ENCODE data around the gene EMX2.
"Not testable (repeated sequence)": the region's sequence is repeated elsewhere in the genome, so short reads cannot be mapped to it uniquely, and the experiment has no call there.

Gene EMX2

DNA sequence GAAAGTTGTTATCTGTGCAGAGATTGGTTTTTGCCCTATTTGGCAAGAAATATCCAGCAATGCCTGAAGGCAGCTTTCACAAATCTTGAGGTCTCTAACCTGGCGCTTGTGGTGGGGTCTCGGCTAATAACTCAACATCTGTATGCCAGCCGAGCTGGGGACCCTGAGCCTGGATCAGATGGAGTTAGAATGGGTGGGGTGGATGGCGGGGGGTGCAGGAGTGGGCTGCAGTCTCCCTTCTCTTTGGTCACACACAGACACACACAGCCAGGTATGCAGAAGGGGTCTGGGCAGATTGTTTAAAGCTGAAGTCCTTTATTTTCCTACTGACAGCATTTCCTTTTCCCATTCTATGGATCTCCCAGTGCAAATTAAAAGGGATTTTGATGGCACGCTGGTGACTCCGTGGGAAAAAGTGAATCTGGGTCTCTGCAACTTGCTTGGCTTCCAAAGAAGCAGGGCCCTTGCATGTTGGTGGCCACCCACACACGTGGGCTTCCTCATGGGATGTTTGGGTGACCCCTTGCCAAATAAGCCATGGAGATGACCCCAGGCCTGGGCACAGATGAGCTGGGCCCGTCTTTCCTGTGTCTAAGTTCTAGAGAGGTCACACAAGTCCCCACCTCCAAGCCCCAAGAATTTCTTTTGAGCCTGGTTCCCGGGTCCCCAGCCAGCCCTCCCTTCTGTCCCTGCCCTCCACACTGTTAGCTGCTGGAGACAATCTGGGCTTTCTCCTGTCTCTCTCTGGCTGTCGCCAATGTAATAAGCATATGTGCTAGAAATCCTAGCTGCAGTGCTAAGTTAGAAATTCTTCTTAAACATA is 39.9 kb upstream of the EMX2 start:
- no peak overlapping the region for H3K27ac ChIP-seq
- TF ChIP-seq, protein P1, sequence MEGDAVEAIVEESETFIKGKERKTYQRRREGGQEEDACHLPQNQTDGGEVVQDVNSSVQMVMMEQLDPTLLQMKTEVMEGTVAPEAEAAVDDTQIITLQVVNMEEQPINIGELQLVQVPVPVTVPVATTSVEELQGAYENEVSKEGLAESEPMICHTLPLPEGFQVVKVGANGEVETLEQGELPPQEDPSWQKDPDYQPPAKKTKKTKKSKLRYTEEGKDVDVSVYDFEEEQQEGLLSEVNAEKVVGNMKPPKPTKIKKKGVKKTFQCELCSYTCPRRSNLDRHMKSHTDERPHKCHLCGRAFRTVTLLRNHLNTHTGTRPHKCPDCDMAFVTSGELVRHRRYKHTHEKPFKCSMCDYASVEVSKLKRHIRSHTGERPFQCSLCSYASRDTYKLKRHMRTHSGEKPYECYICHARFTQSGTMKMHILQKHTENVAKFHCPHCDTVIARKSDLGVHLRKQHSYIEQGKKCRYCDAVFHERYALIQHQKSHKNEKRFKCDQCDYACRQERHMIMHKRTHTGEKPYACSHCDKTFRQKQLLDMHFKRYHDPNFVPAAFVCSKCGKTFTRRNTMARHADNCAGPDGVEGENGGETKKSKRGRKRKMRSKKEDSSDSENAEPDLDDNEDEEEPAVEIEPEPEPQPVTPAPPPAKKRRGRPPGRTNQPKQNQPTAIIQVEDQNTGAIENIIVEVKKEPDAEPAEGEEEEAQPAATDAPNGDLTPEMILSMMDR (conservative IDR thresholded peaks at IDR 0.05), result no peak

DNA sequence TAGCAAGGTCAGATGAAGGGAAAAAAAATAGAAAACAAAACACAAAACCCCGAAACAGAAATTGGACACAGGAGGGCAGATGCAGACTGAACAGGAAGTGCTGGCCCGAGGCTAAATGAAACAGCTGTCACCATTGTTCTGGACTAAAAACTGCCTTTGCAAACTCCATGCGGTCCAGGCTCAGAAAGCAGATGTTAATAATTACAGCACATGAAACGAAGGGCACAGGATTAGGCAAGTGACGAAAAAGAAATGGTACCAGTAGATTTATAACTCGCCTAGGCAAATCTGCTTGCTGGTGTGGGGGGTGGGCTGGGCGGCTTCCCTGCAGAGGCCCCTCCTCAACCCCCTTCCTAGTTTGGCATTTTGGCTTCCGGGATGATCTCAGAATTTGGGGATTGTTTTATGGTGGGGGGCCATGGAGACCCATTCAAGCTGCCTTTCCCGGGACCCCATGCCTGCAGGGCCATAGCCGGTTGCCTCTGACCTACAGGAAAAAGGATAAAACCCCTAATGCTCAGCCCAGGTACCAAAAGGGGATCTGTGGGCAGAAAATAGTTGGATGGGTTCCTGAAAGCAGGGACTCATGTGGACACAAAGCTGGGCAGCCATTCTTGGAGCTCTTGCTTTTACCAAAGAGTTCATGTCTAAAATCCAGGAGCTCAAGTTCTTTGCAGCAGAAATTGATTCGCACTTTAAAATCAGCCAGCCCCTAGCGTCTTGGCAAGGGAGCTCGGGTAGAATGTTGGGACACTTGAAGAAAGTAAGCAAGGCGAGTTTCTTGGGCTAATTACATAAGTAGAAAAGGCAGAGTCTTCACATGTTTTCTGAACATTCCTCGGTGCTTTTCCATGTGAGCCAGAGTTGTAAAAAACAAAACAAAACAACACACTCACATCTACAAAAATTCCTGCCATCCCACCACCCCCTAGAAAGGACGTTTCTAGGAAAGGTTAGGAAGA is 39.0 kb upstream of the EMX2 start:
- TF ChIP-seq, protein P1 (conservative IDR thresholded peaks at IDR 0.05), result no peak
- H3K27ac ChIP-seq, result no peak overlapping the region

DNA sequence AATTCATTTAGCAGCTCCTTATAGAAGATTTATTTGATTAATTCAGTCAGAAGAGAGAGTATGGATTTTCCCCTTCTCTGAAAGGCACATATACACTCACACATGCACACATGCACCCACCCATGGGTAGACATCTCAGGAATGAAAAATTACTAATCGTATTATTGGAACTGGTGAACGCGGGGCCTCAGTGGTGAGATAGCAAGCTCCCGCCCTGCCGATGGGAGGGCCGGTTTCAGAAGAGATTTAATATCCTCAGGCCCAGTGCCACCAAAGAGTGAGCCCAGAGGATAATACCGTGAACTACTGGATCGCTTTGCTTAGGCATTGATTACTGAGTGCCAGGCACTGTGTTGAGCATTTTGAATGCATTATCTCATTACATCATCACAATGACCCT is 38.0 kb upstream of the EMX2 start:
- H3K27ac ChIP-seq, result no peak overlapping the region
- TF ChIP-seq, protein P1 (conservative IDR thresholded peaks at IDR 0.05), result no peak

- H3K27ac ChIP-seq, result not testable (repeated sequence)
These were observed 35.5 kb upstream of the EMX2 start for GRCh38 chr10:117507081-117507480.

DNA sequence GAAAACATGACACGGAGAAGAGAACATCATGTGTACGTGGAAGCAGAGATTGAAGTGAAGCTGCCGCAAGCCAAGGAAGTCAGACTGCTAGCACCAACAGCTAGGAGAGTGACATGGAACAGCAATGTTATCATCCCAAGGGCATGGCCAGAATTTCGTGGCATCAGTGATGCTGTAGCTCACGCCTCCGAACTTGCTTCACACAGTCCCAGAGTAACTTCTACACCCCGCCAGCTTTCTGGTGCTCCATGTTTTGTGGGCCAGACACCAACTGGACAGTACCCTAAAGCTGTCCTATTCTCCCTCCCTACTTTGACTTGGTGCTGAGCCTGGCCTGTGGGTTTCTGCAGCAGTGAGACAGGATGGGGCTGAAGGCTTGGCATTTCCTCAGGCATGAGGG is 33.0 kb upstream of the EMX2 start:
- no peak overlapping the region for H3K27ac ChIP-seq
- TF ChIP-seq, protein P1 (conservative IDR thresholded peaks at IDR 0.05), result no peak

- H3K27ac ChIP-seq, result no peak overlapping the region
- TF ChIP-seq, protein P1 (conservative IDR thresholded peaks at IDR 0.05), result no peak
These were observed 30.8 kb upstream of the EMX2 start for GRCh38 chr10:117511601-117512390.

GRCh38 chr10:117514971-117515370 is 27.6 kb upstream of the EMX2 start:
- H3K27ac ChIP-seq, result no peak overlapping the region
- TF ChIP-seq, protein P1 (conservative IDR thresholded peaks at IDR 0.05), result no peak

Data from VCaP (cell line).